Measurements from ENCODE around the gene CYYR1.

Gene CYYR1

GRCh38 chr21:26572702-26573381, at the start of gene CYYR1:
Gene CYYR1, minus strand, starts transcription at chr21:26573286. Its CDS starts 346 bp downstream, at chr21:26572940.
- TF ChIP-seq ZNF274 (IDR thresholded peaks at IDR 0.05; ENCODE audit: low read depth, low read length): no peak
- H3K4me3 ChIP-seq (ENCODE audit: low read length): no peak within 1 kb of the TSS

GRCh38 chr21:26617176-26617575, 44.1 kb upstream of the CYYR1 start:
- no peak overlapping the region for H3K4me3 ChIP-seq (ENCODE audit: low read length)

GRCh38 chr21:26614251-26614650, 41.2 kb upstream of the CYYR1 start:
- TF ChIP-seq ZNF274 (IDR thresholded peaks at IDR 0.05; ENCODE audit: low read depth, low read length): no peak
- no peak overlapping the region for H3K4me3 ChIP-seq (ENCODE audit: low read length)

More at GRCh38 chr21:26617176-26617575, 44.1 kb upstream of the CYYR1 start:
- no peak for TF ChIP-seq ZNF274 (IDR thresholded peaks at IDR 0.05; ENCODE audit: low read depth, low read length)

GRCh38 chr21:26599261-26599660, 26.2 kb upstream of the CYYR1 start:
- H3K4me3 ChIP-seq (ENCODE audit: low read length): no peak overlapping the region
- TF ChIP-seq ZNF274 (IDR thresholded peaks at IDR 0.05; ENCODE audit: low read depth, low read length): no peak

GRCh38 chr21:26597981-26598380, 24.9 kb upstream of the CYYR1 start:
- no peak overlapping the region for H3K4me3 ChIP-seq (ENCODE audit: low read length)
- TF ChIP-seq ZNF274 (IDR thresholded peaks at IDR 0.05; ENCODE audit: low read depth, low read length): no peak

- H3K4me3 ChIP-seq (ENCODE audit: low read length): no peak overlapping the region
- no peak for TF ChIP-seq ZNF274 (IDR thresholded peaks at IDR 0.05; ENCODE audit: low read depth, low read length)
Observed at GRCh38 chr21:26597031-26597430, 23.9 kb upstream of the CYYR1 start.

GRCh38 chr21:26595971-26596370, 22.9 kb upstream of the CYYR1 start:
- no peak for TF ChIP-seq ZNF274 (IDR thresholded peaks at IDR 0.05; ENCODE audit: low read depth, low read length)
- no peak overlapping the region for H3K4me3 ChIP-seq (ENCODE audit: low read length)

- H3K4me3 ChIP-seq (ENCODE audit: low read length): no peak overlapping the region
- TF ChIP-seq ZNF274 (IDR thresholded peaks at IDR 0.05; ENCODE audit: low read depth, low read length): no peak
Observed at GRCh38 chr21:26593800-26594199, 20.7 kb upstream of the CYYR1 start.

- no peak for TF ChIP-seq ZNF274 (IDR thresholded peaks at IDR 0.05; ENCODE audit: low read depth, low read length)
- H3K4me3 ChIP-seq (ENCODE audit: low read length): no peak overlapping the region
Observed at GRCh38 chr21:26591543-26591942, 18.5 kb upstream of the CYYR1 start.

GRCh38 chr21:26588446-26588845, 15.4 kb upstream of the CYYR1 start:
- H3K4me3 ChIP-seq (ENCODE audit: low read length): no peak overlapping the region
- no peak for TF ChIP-seq ZNF274 (IDR thresholded peaks at IDR 0.05; ENCODE audit: low read depth, low read length)

GRCh38 chr21:26587736-26588201, 14.7 kb upstream of the CYYR1 start:
- no peak overlapping the region for H3K4me3 ChIP-seq (ENCODE audit: low read length)
- no peak for TF ChIP-seq ZNF274 (IDR thresholded peaks at IDR 0.05; ENCODE audit: low read depth, low read length)

- no peak overlapping the region for H3K4me3 ChIP-seq (ENCODE audit: low read length)
- TF ChIP-seq ZNF274 (IDR thresholded peaks at IDR 0.05; ENCODE audit: low read depth, low read length): no peak
Observed at GRCh38 chr21:26583769-26584168, 10.7 kb upstream of the CYYR1 start.

- no peak for TF ChIP-seq ZNF274 (IDR thresholded peaks at IDR 0.05; ENCODE audit: low read depth, low read length)
- no peak overlapping the region for H3K4me3 ChIP-seq (ENCODE audit: low read length)
Observed at GRCh38 chr21:26581818-26582217, 8.7 kb upstream of the CYYR1 start.

GRCh38 chr21:26572076-26572701, 897 bp downstream of the CYYR1 start:
- TF ChIP-seq ZNF274 (IDR thresholded peaks at IDR 0.05; ENCODE audit: low read depth, low read length): no peak
- no peak overlapping the region for H3K4me3 ChIP-seq (ENCODE audit: low read length)

GRCh38 chr21:26570203-26570602, 2.9 kb downstream of the CYYR1 start:
- no peak for TF ChIP-seq ZNF274 (IDR thresholded peaks at IDR 0.05; ENCODE audit: low read depth, low read length)
- H3K4me3 ChIP-seq (ENCODE audit: low read length): no peak overlapping the region

Data from GM08714 (cell line).